ENCODE measurements around the gene TNXB.

GRCh38 chr6:32068867-32069266, 40.3 kb downstream of the TNXB start:
- TF ChIP-seq CTCF (IDR thresholded peaks at IDR 0.05; ENCODE audit: poor library complexity, severe bottlenecking) (no peak), REST (IDR thresholded peaks at IDR 0.05; ENCODE audit: borderline replicate concordance) (no peak), RAD21 (conservative IDR thresholded peaks at IDR 0.05) (no peak), EZH2 (IDR thresholded peaks at IDR 0.05; ENCODE audit: borderline replicate concordance, insufficient read depth, low read length, poor library complexity, severe bottlenecking) (no peak), POLR2AphosphoS5 (IDR thresholded peaks at IDR 0.05) (no peak), SMC3 (conservative IDR thresholded peaks at IDR 0.05; ENCODE audit: poor library complexity) (no peak)

All from neural cell (in vitro differentiated cells).